Hepatocyte (in vitro differentiated cells): ENCODE measurements around the gene RASAL2.

Experiments used
- EZH2 ChIP-seq: fragments of 200-600 bp; sonication (generic); IDR thresholded peaks from 2 replicates; pipeline ENCODE4 v1.6.1; 2016; ENCODE audit warnings: antibody characterized with exemption, mild to moderate bottlenecking, borderline replicate concordance
- EZH2phosphoT487 ChIP-seq: fragments of 200-600 bp; sonication (generic); IDR thresholded peaks from one replicate; pipeline ENCODE4 v1.6.1; 2018; ENCODE audit warnings: antibody characterized with exemption, mild to moderate bottlenecking, low read depth, moderate library complexity; ENCODE audit not compliant: unreplicated experiment, severe bottlenecking
- TF ChIP-seq, protein P1 (sequence below): fragments of 200-600 bp; sonication (generic); IDR thresholded peaks from 2 replicates; pipeline ENCODE4 v1.5.1; 2016; ENCODE audit warnings: antibody characterized with exemption, mild to moderate bottlenecking; ENCODE audit not compliant: poor library complexity

DNA sequence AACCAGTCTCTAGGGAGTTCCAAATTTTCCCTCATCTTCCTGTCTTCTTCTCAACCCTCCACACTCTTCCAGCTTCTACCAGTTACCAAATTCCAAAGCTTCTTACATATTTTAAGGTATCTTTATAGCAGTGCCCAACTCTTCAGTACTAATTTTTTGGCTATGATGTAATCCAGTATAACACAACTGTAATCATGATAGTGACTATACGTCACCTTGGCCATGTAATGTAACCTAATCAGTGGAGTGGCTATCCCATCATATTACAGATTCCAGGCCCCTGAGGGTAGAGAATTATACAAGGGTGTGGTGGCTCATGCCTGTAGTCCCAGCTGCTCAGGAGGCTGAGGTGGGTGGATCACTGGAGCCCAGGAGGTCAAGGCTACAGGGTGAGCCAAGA, 259.6 kb downstream of the RASAL2 start:
- TF ChIP-seq, protein P1, sequence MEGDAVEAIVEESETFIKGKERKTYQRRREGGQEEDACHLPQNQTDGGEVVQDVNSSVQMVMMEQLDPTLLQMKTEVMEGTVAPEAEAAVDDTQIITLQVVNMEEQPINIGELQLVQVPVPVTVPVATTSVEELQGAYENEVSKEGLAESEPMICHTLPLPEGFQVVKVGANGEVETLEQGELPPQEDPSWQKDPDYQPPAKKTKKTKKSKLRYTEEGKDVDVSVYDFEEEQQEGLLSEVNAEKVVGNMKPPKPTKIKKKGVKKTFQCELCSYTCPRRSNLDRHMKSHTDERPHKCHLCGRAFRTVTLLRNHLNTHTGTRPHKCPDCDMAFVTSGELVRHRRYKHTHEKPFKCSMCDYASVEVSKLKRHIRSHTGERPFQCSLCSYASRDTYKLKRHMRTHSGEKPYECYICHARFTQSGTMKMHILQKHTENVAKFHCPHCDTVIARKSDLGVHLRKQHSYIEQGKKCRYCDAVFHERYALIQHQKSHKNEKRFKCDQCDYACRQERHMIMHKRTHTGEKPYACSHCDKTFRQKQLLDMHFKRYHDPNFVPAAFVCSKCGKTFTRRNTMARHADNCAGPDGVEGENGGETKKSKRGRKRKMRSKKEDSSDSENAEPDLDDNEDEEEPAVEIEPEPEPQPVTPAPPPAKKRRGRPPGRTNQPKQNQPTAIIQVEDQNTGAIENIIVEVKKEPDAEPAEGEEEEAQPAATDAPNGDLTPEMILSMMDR, result no peak
- TF ChIP-seq EZH2, result no peak
- TF ChIP-seq EZH2phosphoT487, result no peak
